B cell (primary cell): ENCODE data around the gene VAV2.

Source experiments
- EZH2 ChIP-seq: IDR thresholded peaks from 2 replicates; pipeline ENCODE4 v1.6.1; 2012; ENCODE audit warnings: borderline replicate concordance, low read depth, mild to moderate bottlenecking, moderate library complexity, low read length; ENCODE audit not compliant: insufficient read depth, poor library complexity, severe bottlenecking
- TF ChIP-seq, protein P1 (sequence below): fragments of 200-600 bp; IDR thresholded peaks from one replicate; pipeline ENCODE4 v1.8.0; 2022; ENCODE audit warnings: antibody characterized with exemption, mild to moderate bottlenecking

DNA sequence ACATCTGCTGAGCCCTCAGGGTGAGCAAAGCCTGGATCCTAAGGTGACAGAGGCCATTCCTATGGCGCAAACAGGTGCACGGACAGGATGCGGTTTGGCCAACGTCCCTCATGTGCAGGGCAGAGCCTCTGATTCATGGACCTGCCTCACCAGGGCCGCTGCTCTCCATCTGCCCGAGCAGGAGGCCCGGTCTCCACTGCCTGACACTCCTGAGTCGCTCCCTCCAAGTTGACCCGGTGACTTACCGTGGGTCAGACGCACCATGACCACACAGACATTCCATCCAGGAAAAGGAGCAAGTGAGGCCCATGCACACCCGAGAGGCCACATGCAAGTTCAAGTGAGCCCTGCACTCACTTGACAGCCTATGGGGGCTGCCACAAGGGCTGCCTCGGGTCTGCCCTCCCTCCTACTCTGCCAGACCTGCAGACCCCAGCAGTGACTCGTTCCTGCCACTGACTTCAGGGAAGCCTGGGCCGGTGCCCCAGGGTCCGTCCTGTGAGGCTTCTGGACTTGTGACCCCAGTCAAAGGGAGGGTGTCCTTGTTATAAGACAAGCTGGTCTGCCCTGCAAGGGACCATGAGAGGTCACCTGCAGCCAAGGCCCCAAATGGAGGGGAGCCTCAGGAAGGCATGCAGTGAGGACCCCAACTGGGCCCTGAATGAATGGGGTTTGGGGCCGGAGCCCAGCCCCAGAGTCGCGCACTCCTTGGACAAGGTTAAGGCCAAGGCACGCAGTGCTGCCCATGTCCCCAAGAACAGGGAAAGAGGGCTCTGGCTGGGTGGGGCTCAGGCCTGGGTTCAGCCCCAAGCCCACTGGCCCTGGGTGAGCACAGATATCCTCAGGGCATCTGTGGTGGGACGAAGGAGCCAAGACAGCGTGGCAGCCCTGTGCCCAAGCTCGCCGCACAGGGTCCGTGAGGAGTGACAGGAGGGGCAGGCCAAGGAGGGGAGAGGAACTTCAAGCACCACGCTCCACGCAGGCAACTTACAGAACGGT, 43.2 kb upstream of the VAV2 start:
- TF ChIP-seq, protein P1, sequence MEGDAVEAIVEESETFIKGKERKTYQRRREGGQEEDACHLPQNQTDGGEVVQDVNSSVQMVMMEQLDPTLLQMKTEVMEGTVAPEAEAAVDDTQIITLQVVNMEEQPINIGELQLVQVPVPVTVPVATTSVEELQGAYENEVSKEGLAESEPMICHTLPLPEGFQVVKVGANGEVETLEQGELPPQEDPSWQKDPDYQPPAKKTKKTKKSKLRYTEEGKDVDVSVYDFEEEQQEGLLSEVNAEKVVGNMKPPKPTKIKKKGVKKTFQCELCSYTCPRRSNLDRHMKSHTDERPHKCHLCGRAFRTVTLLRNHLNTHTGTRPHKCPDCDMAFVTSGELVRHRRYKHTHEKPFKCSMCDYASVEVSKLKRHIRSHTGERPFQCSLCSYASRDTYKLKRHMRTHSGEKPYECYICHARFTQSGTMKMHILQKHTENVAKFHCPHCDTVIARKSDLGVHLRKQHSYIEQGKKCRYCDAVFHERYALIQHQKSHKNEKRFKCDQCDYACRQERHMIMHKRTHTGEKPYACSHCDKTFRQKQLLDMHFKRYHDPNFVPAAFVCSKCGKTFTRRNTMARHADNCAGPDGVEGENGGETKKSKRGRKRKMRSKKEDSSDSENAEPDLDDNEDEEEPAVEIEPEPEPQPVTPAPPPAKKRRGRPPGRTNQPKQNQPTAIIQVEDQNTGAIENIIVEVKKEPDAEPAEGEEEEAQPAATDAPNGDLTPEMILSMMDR, result no peak
- no peak for TF ChIP-seq EZH2
